ENCODE results near the gene SMCO4.

The SMCO4 gene

GRCh38 chr11:93492464-93493251, 50.5 kb downstream of the SMCO4 start:
- no peaks in the 10 kb centered on the region for H3K27me3 Mint-ChIP-seq (ENCODE audit: low read depth)
- no peaks in the 10 kb centered on the region for H3K9me3 Mint-ChIP-seq
- H3K27ac Mint-ChIP-seq, result no peak overlapping the region
- H3K4me1 Mint-ChIP-seq (ENCODE audit: low read depth), result no peaks in the 10 kb centered on the region
- peaks cover 8% of the 10 kb centered on the region for H3K36me3 Mint-ChIP-seq (ENCODE audit: low read depth)
- H3K4me3 Mint-ChIP-seq, result no peak overlapping the region

- Mint-ChIP-seq H3K27ac (no peak overlapping the region), H3K27me3 (ENCODE audit: low read depth) (no peaks in the 10 kb centered on the region), H3K36me3 (ENCODE audit: low read depth) (peaks cover 8% of the 10 kb centered on the region), H3K4me1 (ENCODE audit: low read depth) (no peaks in the 10 kb centered on the region), H3K4me3 (no peak overlapping the region), H3K9me3 (no peaks in the 10 kb centered on the region)
These were observed 51.2 kb downstream of the SMCO4 start for GRCh38 chr11:93491973-93492372.

GRCh38 chr11:93490996-93491618, 52.1 kb downstream of the SMCO4 start:
- H3K27ac Mint-ChIP-seq, result no peak overlapping the region
- H3K4me1 Mint-ChIP-seq (ENCODE audit: low read depth), result no peaks in the 10 kb centered on the region
- H3K4me3 Mint-ChIP-seq, result no peak overlapping the region
- no peaks in the 10 kb centered on the region for H3K9me3 Mint-ChIP-seq
- H3K36me3 Mint-ChIP-seq (ENCODE audit: low read depth), result peaks cover 8% of the 10 kb centered on the region
- H3K27me3 Mint-ChIP-seq (ENCODE audit: low read depth), result no peaks in the 10 kb centered on the region

GRCh38 chr11:93489841-93490240, 53.4 kb downstream of the SMCO4 start:
- Mint-ChIP-seq H3K4me3 (no peak overlapping the region), H3K27ac (no peak overlapping the region), H3K4me1 (ENCODE audit: low read depth) (no peaks in the 10 kb centered on the region), H3K27me3 (ENCODE audit: low read depth) (no peaks in the 10 kb centered on the region), H3K9me3 (no peaks in the 10 kb centered on the region), H3K36me3 (ENCODE audit: low read depth) (peaks cover 3% of the 10 kb centered on the region)

- no peaks in the 10 kb centered on the region for H3K36me3 Mint-ChIP-seq (ENCODE audit: low read depth)
- no peak overlapping the region for H3K4me3 Mint-ChIP-seq
- no peaks in the 10 kb centered on the region for H3K9me3 Mint-ChIP-seq
- H3K27ac Mint-ChIP-seq, result no peak overlapping the region
- H3K4me1 Mint-ChIP-seq (ENCODE audit: low read depth), result no peaks in the 10 kb centered on the region
- no peaks in the 10 kb centered on the region for H3K27me3 Mint-ChIP-seq (ENCODE audit: low read depth)
These were observed 56.1 kb downstream of the SMCO4 start for GRCh38 chr11:93487032-93487483.

- Mint-ChIP-seq H3K9me3 (no peaks in the 10 kb centered on the region), H3K36me3 (ENCODE audit: low read depth) (no peaks in the 10 kb centered on the region), H3K4me1 (ENCODE audit: low read depth) (no peaks in the 10 kb centered on the region), H3K27me3 (ENCODE audit: low read depth) (no peaks in the 10 kb centered on the region), H3K4me3 (no peak overlapping the region), H3K27ac (no peak overlapping the region)
These were observed 57.2 kb downstream of the SMCO4 start for GRCh38 chr11:93485983-93486382.

- no peaks in the 10 kb centered on the region for H3K4me1 Mint-ChIP-seq (ENCODE audit: low read depth)
- H3K4me3 Mint-ChIP-seq, result no peak overlapping the region
- no peaks in the 10 kb centered on the region for H3K36me3 Mint-ChIP-seq (ENCODE audit: low read depth)
These were observed 58.5 kb downstream of the SMCO4 start for GRCh38 chr11:93484716-93485115.

GRCh38 chr11:93482556-93482955, 60.6 kb downstream of the SMCO4 start:
- Mint-ChIP-seq H3K36me3 (ENCODE audit: low read depth) (no peaks in the 10 kb centered on the region), H3K4me1 (ENCODE audit: low read depth) (no peaks in the 10 kb centered on the region), H3K27me3 (ENCODE audit: low read depth) (no peaks in the 10 kb centered on the region), H3K27ac (no peak overlapping the region), H3K9me3 (no peaks in the 10 kb centered on the region), H3K4me3 (no peak overlapping the region)

More at GRCh38 chr11:93484716-93485115, 58.5 kb downstream of the SMCO4 start:
- Mint-ChIP-seq H3K9me3 (no peaks in the 10 kb centered on the region), H3K27me3 (ENCODE audit: low read depth) (no peaks in the 10 kb centered on the region), H3K27ac (no peak overlapping the region)

GRCh38 chr11:93481696-93482095, 61.5 kb downstream of the SMCO4 start:
- Mint-ChIP-seq H3K4me1 (ENCODE audit: low read depth) (no peaks in the 10 kb centered on the region), H3K27ac (no peak overlapping the region), H3K27me3 (ENCODE audit: low read depth) (no peaks in the 10 kb centered on the region), H3K4me3 (no peak overlapping the region), H3K36me3 (ENCODE audit: low read depth) (no peaks in the 10 kb centered on the region), H3K9me3 (no peaks in the 10 kb centered on the region)

GRCh38 chr11:93481279-93481678, 61.9 kb downstream of the SMCO4 start:
- Mint-ChIP-seq H3K27ac (no peak overlapping the region), H3K4me1 (ENCODE audit: low read depth) (no peaks in the 10 kb centered on the region), H3K27me3 (ENCODE audit: low read depth) (no peaks in the 10 kb centered on the region), H3K36me3 (ENCODE audit: low read depth) (no peaks in the 10 kb centered on the region), H3K9me3 (no peaks in the 10 kb centered on the region), H3K4me3 (no peak overlapping the region)

- no peaks in the 10 kb centered on the region for H3K36me3 Mint-ChIP-seq (ENCODE audit: low read depth)
- no peak overlapping the region for H3K27ac Mint-ChIP-seq
- H3K4me3 Mint-ChIP-seq, result no peak overlapping the region
- H3K9me3 Mint-ChIP-seq, result no peaks in the 10 kb centered on the region
- H3K27me3 Mint-ChIP-seq (ENCODE audit: low read depth), result no peaks in the 10 kb centered on the region
- H3K4me1 Mint-ChIP-seq (ENCODE audit: low read depth), result no peaks in the 10 kb centered on the region
These were observed 62.4 kb downstream of the SMCO4 start for GRCh38 chr11:93480756-93481155.

GRCh38 chr11:93480256-93480655, 62.9 kb downstream of the SMCO4 start:
- H3K4me1 Mint-ChIP-seq (ENCODE audit: low read depth), result no peaks in the 10 kb centered on the region
- no peak overlapping the region for H3K4me3 Mint-ChIP-seq
- no peaks in the 10 kb centered on the region for H3K36me3 Mint-ChIP-seq (ENCODE audit: low read depth)
- no peaks in the 10 kb centered on the region for H3K27me3 Mint-ChIP-seq (ENCODE audit: low read depth)
- no peaks in the 10 kb centered on the region for H3K9me3 Mint-ChIP-seq
- no peak overlapping the region for H3K27ac Mint-ChIP-seq

- Mint-ChIP-seq H3K4me1 (ENCODE audit: low read depth) (no peaks in the 10 kb centered on the region), H3K27ac (no peak overlapping the region), H3K9me3 (no peaks in the 10 kb centered on the region), H3K36me3 (ENCODE audit: low read depth) (no peaks in the 10 kb centered on the region), H3K27me3 (ENCODE audit: low read depth) (no peaks in the 10 kb centered on the region), H3K4me3 (no peak overlapping the region)
These were observed 64.3 kb downstream of the SMCO4 start for GRCh38 chr11:93478841-93479240.

GRCh38 chr11:93477684-93478234, 65.4 kb downstream of the SMCO4 start:
- H3K9me3 Mint-ChIP-seq, result no peaks in the 10 kb centered on the region

GRCh38 chr11:93476796-93477195, 66.4 kb downstream of the SMCO4 start:
- Mint-ChIP-seq H3K27me3 (ENCODE audit: low read depth) (no peaks in the 10 kb centered on the region), H3K4me3 (no peak overlapping the region), H3K27ac (no peak overlapping the region), H3K4me1 (ENCODE audit: low read depth) (no peaks in the 10 kb centered on the region), H3K36me3 (ENCODE audit: low read depth) (peaks cover 1% of the 10 kb centered on the region), H3K9me3 (no peaks in the 10 kb centered on the region)

More at GRCh38 chr11:93477684-93478234, 65.4 kb downstream of the SMCO4 start:
- Mint-ChIP-seq H3K36me3 (ENCODE audit: low read depth) (peaks cover 1% of the 10 kb centered on the region), H3K4me1 (ENCODE audit: low read depth) (no peaks in the 10 kb centered on the region), H3K4me3 (no peak overlapping the region), H3K27me3 (ENCODE audit: low read depth) (no peaks in the 10 kb centered on the region), H3K27ac (no peak overlapping the region)

All from T-helper 1 cell treated with Interleukin-12 subunit alpha and Interleukin-12 subunit beta and Interleukin-4 antibody, amounts not matched to agents 30 μg/mL and 1 μg/mL, for 36 hours (primary cell).